Esophagus muscularis mucosa (tissue), 3 donors: ENCODE data around the gene HSD3B2.

ENCODE experiments used
- POLR2A ChIP-seq: fragments of 450-650 bp; IDR thresholded peaks from one replicate; pipeline ENCODE4 v1.6.1; 2017; ENCODE audit warnings: antibody characterized with exemption, moderate library complexity, mild to moderate bottlenecking, low read depth
- TF ChIP-seq, protein P1 (sequence below), 3 experiments: fragments of 200-600 bp in 2 of 3; fragments of 450-650 bp in 1 of 3; sonication (generic) in 2 of 3; IDR thresholded peaks; one replicate each; pipeline ENCODE4 v1.5.1; 2017 to 2019; ENCODE audit warnings: antibody characterized with exemption in 3 of 3, mild to moderate bottlenecking in 2 of 3, moderate library complexity in 1 of 3

DNA sequence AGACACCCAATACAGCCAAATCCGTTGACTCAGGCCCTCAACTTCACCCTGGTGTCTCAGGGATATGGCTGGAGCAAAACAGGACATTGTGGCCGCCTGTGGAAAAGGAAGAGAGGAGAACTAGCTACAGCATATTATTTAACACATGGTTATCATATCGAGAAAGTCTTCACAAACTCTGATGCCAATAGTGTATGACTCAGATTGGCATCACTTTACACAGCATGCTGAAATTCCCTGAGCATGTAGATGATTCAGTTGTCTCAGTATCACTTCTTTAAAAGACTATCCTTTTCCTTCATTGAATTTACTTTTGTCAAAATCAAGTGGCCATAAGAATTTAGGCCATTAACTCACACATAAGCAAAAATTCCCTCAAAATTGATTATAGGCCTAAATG, 20.1 kb downstream of the HSD3B2 start:
- TF ChIP-seq, protein P1, sequence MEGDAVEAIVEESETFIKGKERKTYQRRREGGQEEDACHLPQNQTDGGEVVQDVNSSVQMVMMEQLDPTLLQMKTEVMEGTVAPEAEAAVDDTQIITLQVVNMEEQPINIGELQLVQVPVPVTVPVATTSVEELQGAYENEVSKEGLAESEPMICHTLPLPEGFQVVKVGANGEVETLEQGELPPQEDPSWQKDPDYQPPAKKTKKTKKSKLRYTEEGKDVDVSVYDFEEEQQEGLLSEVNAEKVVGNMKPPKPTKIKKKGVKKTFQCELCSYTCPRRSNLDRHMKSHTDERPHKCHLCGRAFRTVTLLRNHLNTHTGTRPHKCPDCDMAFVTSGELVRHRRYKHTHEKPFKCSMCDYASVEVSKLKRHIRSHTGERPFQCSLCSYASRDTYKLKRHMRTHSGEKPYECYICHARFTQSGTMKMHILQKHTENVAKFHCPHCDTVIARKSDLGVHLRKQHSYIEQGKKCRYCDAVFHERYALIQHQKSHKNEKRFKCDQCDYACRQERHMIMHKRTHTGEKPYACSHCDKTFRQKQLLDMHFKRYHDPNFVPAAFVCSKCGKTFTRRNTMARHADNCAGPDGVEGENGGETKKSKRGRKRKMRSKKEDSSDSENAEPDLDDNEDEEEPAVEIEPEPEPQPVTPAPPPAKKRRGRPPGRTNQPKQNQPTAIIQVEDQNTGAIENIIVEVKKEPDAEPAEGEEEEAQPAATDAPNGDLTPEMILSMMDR (IDR thresholded peaks at IDR 0.05): no peak
- no peak for TF ChIP-seq POLR2A
